ENCODE data around the gene TUBB3. TPM values are rescaled to one million over a fixed set of nuclear protein-coding genes. Genes with fewer than 3 reads are reported as not detected.

The TUBB3 gene
- total RNA-seq, 1 experiment from 2014 or later: 79.6 TPM

DNA sequence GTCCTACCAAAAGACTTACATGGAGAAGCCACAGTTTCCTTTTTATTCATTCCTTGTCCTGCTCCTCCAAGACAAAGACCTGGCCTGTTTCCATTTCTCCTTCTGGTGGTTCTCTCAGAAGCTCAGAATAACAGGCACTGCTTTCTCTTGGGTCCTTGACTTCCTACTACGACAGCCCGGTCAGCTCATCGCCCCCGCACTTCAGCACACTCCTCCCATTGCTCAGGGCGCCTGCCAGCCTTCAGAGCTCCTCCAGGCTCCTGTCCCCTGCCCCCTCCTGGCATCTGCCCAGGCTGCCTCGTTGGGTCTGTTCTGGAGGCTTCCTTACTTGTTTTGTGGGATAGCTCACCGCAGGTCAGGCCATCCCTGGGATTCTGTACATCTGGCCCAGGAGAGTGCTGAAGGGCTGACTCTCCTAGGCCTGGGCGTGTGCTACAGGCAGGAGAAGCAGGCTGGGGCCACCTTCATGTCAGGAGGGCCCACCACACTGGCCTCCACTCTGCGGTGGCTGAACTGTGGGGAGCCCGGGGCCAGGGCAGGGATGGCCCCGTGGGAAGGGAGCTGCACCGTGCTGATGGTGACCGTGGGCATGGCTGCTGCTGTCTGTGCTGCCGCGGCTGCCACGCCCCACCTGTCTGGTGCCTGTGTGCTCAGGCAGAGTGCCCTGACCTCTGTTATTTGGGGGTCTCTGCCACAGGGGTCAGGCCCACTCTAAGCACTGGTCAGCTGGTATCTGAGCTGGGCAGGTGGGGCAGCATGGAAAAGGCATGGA, 32.1 kb upstream of the TUBB3 start:
- ChIA-PET POLR2A (ENCODE audit: unreplicated experiment) (no interaction called here), CTCF (no interaction called here)
- no TSS peak for BruUV-seq (replicated peaks)
- H3K9me2 ChIP-seq (ENCODE audit: insufficient read depth): no peaks in the 10 kb centered on the region
- H3K4me2 ChIP-seq: no peak overlapping the region
- H3F3A ChIP-seq (ENCODE audit: insufficient read depth, low read depth): no peaks in the 10 kb centered on the region; the same call in 1 of the 2 replicates
- no peak overlapping the region for H3K27ac ChIP-seq
- intact Hi-C loops (cut with micrococcal nuclease; ENCODE audit: unreplicated experiment): no loop called here
- no peaks in the 10 kb centered on the region for H3K4me1 ChIP-seq (replicated peaks; ENCODE audit: insufficient read depth)
- H3K4me3 ChIP-seq: no peak overlapping the region
- H3K36me3 ChIP-seq (ENCODE audit: low read depth): peaks cover 7% of the 10 kb centered on the region; the same call in 1 of the 2 replicates
- H2AFZ ChIP-seq: no peak overlapping the region
- H4K20me1 ChIP-seq (ENCODE audit: insufficient read depth): peaks cover 24% of the 10 kb centered on the region
- DNase-seq: no peak
- H3K79me2 ChIP-seq (ENCODE audit: low read depth): no peaks in the 10 kb centered on the region
- no peaks in the 10 kb centered on the region for H3K9me3 ChIP-seq (ENCODE audit: insufficient read depth, low read depth)
- TF ChIP-seq EZH2 (IDR thresholded peaks at IDR 0.05; ENCODE audit: low read depth): no peak
- TF ChIP-seq, protein P1, sequence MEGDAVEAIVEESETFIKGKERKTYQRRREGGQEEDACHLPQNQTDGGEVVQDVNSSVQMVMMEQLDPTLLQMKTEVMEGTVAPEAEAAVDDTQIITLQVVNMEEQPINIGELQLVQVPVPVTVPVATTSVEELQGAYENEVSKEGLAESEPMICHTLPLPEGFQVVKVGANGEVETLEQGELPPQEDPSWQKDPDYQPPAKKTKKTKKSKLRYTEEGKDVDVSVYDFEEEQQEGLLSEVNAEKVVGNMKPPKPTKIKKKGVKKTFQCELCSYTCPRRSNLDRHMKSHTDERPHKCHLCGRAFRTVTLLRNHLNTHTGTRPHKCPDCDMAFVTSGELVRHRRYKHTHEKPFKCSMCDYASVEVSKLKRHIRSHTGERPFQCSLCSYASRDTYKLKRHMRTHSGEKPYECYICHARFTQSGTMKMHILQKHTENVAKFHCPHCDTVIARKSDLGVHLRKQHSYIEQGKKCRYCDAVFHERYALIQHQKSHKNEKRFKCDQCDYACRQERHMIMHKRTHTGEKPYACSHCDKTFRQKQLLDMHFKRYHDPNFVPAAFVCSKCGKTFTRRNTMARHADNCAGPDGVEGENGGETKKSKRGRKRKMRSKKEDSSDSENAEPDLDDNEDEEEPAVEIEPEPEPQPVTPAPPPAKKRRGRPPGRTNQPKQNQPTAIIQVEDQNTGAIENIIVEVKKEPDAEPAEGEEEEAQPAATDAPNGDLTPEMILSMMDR (conservative IDR thresholded peaks at IDR 0.05): no peak
- H3K27me3 ChIP-seq (ENCODE audit: insufficient read depth, low read depth): no peaks in the 10 kb centered on the region

DNA sequence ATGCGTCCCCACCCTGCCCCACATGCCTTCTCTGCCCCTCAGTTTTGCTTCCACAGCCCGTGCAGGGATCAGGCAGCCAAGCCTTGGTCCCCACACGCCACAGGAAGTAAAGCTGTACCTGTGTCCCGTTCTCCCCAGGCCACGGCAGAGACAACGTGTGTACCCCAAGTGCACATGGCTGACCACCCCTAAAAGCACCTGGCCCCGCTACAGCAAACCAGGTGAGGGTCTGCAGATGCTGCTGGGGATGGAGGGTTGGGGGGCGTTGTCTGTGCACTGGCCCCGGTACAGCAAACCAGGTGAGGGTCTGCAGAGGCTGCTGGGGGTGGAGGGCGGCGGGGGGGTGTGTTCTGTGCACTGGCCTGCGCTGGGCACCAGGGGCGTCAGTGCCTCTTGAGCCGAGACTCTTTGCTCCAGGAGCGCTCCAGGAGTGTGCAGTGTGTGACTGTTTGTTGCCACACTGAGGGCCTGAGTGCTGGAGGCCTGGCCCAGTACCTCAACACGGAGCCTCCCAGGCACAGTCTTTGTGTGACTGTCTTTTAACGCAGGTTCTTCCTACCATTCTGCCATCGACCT, 31.0 kb upstream of the TUBB3 start:
- Histone ChIP-seq H3K27me3 (ENCODE audit: insufficient read depth, low read depth) (no peaks in the 10 kb centered on the region), H3K4me1 (replicated peaks; ENCODE audit: insufficient read depth) (no peaks in the 10 kb centered on the region), H3K27ac (no peak overlapping the region), H2AFZ (no peak overlapping the region), H3K4me3 (no peak overlapping the region), H3K36me3 (ENCODE audit: low read depth) (peaks cover 7% of the 10 kb centered on the region; the same call in 1 of the 2 replicates), H4K20me1 (ENCODE audit: insufficient read depth) (peaks cover 24% of the 10 kb centered on the region), H3F3A (ENCODE audit: insufficient read depth, low read depth) (no peaks in the 10 kb centered on the region; the same call in 1 of the 2 replicates), H3K79me2 (ENCODE audit: low read depth) (no peaks in the 10 kb centered on the region), H3K4me2 (no peak overlapping the region), H3K9me3 (ENCODE audit: insufficient read depth, low read depth) (no peaks in the 10 kb centered on the region), H3K9me2 (ENCODE audit: insufficient read depth) (no peaks in the 10 kb centered on the region)
- no peak for TF ChIP-seq EZH2 (IDR thresholded peaks at IDR 0.05; ENCODE audit: low read depth)
- TF ChIP-seq, protein P1 (conservative IDR thresholded peaks at IDR 0.05): no peak
- ChIA-PET CTCF (no interaction called here), POLR2A (ENCODE audit: unreplicated experiment) (no interaction called here)
- BruUV-seq (replicated peaks): no TSS peak
- intact Hi-C loops (cut with micrococcal nuclease; ENCODE audit: unreplicated experiment): no loop called here
- DNase-seq: no peak

DNA sequence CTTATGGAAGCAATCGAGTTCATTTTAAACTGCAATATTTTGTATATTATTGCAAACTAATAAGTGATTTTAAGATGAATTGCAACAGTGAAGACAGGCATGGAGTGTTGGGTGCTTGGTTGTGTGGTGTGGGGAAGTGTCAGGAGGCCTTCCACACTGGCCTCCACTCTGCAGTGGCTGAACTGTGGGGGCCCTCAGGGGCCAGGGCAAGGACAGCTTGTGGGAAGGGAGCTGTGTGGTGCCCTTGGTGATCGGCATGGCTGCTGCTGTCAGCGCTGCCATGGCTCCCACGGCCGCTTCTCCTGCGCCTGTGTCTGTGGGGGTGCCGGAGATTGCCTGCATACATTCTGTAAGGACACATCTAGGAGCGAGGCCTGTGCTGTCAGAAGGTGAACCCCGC, 30.5 kb upstream of the TUBB3 start:
- H4K20me1 ChIP-seq (ENCODE audit: insufficient read depth): peaks cover 24% of the 10 kb centered on the region
- no peak overlapping the region for H3K4me2 ChIP-seq
- no peak for DNase-seq
- TF ChIP-seq, protein P1 (conservative IDR thresholded peaks at IDR 0.05): no peak
- TF ChIP-seq EZH2 (IDR thresholded peaks at IDR 0.05; ENCODE audit: low read depth): no peak
- no peak overlapping the region for H3K27ac ChIP-seq
- no peaks in the 10 kb centered on the region for H3K4me1 ChIP-seq (replicated peaks; ENCODE audit: insufficient read depth)
- H3K79me2 ChIP-seq (ENCODE audit: low read depth): no peaks in the 10 kb centered on the region
- CTCF ChIA-PET: no interaction called here
- H3K4me3 ChIP-seq: no peak overlapping the region
- peaks cover 12% of the 10 kb centered on the region for H3K36me3 ChIP-seq (ENCODE audit: low read depth)
- no peaks in the 10 kb centered on the region for H3K9me2 ChIP-seq (ENCODE audit: insufficient read depth)
- H3F3A ChIP-seq (ENCODE audit: insufficient read depth, low read depth): no peaks in the 10 kb centered on the region; the same call in 1 of the 2 replicates
- no peak overlapping the region for H2AFZ ChIP-seq
- POLR2A ChIA-PET (ENCODE audit: unreplicated experiment): no interaction called here
- H3K27me3 ChIP-seq (ENCODE audit: insufficient read depth, low read depth): no peaks in the 10 kb centered on the region
- BruUV-seq (replicated peaks): no TSS peak
- H3K9me3 ChIP-seq (ENCODE audit: insufficient read depth, low read depth): no peaks in the 10 kb centered on the region
- intact Hi-C loops (cut with micrococcal nuclease; ENCODE audit: unreplicated experiment): no loop called here

Data from PC-9 (cell line).